GM19397 (cell line): ENCODE measurements around the gene FAM217B.

ENCODE experiments used
- ATAC-seq: cut with Tn5 transposase; IDR thresholded peaks from one replicate; pipeline ENCODE4 v1.9.1; 2021; ENCODE audit warnings: mild to moderate bottlenecking, moderate library complexity; ENCODE audit not compliant: unreplicated experiment

The FAM217B gene, protein sequence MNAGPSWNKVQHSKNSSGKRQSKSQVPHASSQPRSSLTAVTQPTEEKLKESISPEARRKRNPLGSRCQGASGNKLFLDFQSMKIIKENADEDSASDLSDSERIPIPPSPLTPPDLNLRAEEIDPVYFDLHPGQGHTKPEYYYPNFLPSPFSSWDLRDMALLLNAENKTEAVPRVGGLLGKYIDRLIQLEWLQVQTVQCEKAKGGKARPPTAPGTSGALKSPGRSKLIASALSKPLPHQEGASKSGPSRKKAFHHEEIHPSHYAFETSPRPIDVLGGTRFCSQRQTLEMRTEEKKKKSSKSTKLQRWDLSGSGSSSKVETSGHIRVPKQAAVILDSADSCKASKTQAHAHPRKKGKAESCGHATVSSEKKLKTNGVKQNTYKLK

DNA sequence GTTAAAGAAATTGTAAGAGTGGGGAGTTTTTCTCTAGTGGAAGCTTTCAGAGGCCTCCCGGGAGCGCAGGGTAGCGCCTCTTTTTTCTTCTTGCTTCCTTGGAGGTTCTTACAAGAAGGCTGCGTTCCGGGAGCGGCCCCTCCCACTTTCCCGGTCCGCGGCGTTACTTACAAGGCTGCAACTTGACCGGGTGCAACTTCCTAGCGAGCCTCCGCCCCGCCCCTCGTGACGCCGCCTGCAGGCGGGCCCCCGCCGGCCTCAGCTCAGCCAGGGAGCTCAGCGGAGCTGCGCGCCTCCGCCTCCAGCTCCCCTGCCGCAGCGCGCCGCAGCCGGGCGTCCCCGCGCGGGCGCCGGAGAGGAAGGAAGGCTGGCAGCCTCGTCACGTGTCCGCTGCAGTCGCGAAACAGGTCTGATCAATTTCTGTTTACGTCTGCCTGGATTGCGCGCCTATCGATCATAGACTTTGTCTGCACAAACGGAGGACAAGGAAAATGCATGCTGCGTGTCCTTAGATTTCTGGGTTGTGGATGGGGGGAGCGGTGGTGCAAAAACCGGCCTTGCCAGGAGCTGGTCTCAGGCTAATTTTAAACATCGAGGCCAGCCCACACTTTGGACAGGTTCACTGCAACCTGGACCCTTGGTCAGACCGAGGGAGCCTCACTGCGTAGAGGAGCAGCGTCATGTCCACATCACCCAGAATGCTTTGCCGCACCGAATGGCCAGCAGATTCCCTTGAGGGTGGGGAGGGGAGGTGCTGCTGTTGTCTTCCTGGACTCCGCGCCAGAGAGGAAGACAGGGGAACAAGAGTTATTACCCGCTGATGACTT lies at the start of gene FAM217B, which contains the start of gene PPP1R3D:
FAM217B (plus strand) TSS at position 261 of the 827 bp plus-strand sequence. CDS start 3,555 bp downstream, outside the sequence.
PPP1R3D (minus strand) TSS at position 177 of the 827 bp plus-strand sequence. CDS start 374 bp downstream, outside the sequence.
- peak; percentile 94 for ATAC-seq

DNA sequence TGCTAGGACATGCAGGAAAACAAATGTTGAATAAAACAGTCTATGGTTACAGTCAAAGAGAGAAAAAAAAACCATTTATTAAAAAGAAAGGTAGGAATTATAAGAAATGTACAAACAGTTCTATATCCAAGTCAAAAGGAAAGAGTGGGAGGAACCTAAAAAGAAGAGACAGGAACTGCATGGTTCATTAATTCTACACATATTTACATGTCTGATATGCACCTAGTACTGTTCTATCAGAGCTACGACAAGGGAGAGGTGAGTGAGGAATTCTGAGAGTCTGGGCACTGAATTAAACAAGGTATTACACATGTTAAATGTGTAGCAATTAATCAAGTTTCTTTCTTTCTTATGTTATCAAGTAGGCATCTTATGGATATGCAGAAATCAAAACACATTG lies 48.6 kb upstream of the FAM217B start:
- ATAC-seq = no peak

DNA sequence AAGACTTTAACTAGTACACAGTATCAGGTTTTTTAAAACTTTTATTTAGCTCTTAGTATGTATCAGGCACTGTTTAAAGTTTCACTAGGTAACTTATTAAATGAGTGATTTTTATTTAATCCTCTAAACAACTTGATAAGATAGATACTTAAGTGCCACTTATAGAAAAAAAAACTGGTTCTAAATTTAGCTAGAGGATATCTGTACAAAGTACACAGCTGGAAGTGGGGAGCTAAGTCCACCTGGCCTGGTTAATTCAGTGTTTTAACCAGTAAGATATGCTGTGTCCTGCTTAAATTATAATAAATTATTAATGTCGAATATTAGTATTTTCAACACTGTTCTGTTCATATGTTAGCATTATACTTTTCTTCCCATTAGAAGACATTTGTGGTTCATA lies 44.3 kb upstream of the FAM217B start:
- ATAC-seq = no peak

DNA sequence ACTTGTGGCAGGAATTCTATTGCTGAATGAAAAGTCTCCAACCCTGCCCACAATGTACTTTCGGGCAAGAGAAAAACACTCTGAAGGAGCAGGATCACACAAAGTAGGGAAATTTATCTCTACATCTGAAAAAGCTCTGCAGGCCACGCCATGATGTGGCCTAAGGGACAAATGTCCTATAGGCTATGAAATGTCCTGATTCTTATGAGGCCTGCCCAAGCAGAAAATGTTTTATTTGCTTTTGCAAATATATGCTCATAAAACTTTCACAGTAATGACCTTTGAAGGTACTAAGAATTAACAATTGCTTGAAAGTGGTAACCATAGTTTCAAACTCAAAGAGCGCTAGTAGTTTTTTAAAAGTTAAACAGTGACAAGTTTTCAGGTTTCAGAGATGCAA lies 37.7 kb upstream of the FAM217B start:
- ATAC-seq = no peak

DNA sequence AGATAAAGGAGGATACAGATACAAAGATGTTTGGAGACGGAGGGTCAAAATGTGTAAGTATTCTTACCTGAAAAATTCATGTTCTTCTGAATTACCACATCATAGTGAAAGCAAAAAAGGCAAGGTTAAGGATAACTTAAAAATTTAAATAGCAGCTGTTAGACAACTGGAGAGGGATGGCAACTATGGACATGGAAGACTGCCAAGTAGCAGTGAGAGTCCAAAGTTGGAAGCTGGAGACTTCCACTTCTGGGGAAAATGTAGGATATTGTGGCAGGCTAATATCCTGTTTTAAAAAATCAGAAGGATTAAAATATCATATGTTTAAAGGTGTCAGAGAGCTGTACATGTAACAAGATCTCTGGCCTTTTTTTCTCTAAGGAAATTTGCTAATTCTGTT lies 36.6 kb upstream of the FAM217B start:
- no peak for ATAC-seq

DNA sequence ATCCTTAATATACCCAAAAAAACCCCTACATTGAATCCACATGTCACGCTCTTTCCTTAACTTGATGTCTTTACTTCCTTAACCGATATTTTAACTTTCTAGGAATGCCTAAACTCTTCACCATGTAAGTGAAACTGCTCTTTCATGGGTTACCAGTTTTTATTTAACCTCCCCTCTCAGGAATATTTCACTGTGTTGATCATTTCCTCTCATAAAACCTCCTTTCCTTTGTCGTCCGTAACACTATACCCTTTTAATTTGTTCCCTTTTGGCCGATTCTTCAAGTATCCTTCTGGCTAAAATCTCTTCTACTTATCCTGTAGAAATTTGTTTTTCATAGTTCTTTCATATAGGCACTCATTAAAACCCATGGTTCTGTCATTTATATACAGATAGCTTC lies 31.3 kb upstream of the FAM217B start:
- no peak for ATAC-seq

DNA sequence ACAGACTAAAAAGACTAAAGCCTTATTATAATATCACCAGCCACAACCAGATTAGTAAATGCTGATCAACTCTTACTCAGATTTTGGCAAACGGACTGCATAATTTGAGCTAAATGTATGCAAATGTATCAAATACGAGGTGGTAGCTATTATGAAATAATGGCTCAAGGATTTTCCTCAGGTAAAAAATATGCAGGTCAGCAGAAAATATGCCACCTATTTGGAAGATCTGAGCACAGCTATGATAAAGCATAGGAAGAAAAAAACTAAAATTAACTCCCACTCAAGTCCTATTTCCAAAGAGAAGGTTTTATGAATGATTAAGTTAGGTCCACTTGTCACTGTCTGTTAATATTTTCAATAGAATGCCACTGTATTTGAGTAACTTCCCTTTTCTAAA lies 29.1 kb upstream of the FAM217B start:
- no peak for ATAC-seq

DNA sequence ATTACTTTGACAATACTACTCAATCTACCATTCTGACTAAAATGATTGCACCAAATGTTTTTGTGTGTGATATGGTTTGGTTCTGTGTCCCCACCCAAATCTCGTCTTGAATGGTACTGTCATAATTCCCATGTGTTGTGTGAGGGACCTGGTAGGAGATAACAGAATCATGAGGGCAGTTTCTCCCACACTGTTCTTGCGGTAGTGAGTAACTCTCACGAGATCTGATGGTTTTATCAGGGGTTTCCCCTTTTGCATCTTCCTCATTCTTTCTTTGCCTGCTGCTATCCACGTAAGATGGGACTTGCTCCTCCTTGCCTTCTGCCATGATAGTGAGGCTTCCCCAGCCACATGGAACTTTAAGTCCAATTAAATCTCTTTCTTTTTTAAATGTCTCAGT lies 27.6 kb upstream of the FAM217B start:
- ATAC-seq = no peak

DNA sequence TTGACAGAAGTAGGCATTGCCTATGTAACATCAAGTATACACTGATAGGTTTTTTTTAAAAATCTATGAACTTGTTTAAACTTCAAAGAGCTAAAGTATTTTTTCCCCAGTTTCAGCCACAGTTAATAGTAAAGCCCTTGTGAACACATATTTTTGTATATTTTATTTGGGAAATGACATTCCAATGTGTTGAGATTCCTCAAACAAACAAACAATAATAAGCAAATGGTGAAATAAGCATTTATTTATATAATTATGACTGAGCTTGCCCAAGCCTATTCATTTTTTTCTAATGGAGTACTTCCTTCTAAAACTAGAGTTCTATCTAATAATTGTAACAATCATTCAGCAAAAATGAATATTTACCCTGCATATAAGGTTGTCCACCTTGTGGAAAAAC lies 19.2 kb upstream of the FAM217B start:
- no peak for ATAC-seq

DNA sequence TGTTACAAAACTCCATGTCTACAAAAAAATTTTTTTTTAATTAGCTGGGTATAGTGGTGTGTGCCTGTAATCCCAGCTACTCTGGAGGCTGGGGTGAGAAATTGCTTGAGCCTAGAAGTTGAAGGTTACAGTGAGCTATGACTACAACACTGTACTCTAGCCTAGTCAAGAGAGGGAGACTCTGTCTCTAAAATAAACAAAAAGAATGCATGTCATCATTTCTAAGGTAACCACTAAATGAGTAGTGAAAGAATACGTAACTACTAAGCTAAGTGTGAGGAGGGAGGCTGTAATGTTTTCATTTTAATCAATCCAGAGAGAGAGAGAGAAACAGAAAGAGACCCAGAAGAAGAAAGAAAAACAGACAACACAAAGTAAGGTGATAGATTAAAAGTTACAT lies 16.7 kb upstream of the FAM217B start:
- no peak for ATAC-seq

DNA sequence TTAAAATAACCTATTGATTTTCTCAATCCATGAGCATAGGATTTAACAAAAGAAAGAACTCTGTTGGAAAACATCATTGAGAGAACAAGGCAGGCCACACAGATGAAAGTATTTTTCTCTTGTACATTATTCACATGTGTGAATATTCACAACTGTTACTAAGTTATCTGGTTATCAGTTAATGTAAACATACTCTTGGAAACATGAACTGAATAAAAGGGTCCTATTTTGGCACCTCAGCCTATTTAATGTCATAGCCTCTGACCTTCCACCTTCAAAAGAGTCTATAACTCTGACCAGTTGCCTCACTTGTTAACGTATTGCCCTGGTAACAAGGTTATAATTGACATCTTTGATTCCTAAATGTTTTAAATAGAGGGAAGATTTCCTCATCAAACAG lies 14.8 kb upstream of the FAM217B start:
- no peak for ATAC-seq

DNA sequence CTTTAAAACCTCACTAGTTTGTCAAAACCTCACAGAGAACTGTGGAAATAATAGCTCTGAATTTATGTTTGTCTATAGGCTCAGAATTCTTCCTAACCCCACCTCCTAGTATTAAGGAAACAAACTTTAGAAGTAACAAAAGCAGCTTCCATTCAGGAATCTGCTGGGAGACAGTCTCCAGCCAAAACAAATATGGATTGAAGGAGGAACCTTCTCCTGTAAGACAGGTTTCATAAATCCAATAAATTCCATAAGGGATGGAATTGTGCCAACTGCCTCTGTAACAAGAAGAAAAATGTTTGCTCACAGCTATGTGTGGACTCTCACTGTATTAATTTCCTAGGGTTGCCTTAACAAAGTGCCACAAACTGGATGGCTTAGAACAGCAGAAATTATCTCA lies 14.3 kb upstream of the FAM217B start:
- no peak for ATAC-seq

DNA sequence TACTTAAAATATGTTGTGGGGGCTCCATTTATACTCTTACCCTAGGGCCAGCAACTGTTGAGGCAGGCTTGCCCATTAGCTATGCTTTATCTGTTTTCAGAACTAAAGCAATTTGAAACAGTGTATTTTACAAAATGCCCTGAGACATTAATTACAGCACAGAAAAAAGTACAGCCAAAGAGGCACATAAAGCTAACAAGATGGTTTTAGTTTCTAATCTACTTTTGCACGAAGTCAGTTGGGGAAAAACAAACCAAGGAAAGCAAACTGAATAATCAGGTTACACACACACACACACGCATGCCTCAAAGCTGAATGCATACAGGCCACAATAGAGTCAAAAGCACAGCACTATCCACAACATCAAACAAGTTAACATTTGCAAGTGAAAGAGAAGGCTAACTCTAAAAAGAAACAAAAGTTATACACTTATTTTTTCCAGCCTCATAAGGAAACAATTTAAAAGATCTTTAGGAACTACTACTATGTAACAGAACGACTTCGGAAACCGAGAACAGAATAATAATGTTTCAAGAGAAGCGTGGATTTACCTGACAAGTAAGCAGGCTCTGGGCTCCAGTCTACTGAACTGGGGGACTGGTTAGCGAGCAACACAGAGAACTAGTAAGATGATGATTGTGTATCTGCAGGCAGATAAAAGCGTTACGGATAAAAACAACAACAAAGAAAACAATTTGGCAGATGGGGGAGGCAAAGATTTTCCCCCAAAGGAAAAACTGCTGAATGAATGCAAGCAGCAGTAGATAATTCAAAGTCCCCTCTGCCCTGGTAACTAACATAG lies 8.5 kb upstream of the FAM217B start:
- no peak for ATAC-seq

DNA sequence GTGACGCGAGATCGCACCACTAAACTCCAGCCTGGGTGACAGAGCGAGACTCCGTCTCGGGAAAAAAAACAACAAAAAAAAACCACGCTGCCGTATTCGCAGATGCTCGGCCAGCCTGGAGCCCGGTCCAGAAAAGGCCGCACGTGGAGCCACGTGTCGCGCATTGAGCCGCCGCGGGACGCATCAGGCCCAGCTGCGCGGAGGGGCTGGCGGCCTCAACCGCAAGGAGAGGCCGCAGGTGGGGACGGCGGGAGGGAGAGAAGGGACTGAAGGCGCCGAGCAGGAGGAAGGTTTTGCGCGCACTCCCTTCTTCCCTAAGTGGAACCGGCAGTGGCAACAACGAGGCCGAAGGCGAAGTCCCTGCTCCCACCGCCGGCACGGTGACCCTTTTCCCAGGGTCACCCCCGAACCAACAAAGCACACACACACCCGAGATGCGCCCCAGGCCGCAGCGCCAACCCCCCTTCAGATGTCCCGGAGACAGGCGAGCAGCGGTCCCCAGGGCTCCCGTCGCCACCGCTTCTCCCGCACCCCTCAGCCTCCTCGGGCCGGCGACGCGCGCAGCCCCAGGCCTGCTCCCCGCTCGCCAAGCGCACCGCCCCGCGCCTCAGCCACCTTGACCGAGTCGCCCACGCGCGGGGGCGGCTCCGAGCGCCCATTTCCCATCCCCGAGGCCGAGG lies 7.4 kb upstream of the FAM217B start:
- ATAC-seq = no peak

DNA sequence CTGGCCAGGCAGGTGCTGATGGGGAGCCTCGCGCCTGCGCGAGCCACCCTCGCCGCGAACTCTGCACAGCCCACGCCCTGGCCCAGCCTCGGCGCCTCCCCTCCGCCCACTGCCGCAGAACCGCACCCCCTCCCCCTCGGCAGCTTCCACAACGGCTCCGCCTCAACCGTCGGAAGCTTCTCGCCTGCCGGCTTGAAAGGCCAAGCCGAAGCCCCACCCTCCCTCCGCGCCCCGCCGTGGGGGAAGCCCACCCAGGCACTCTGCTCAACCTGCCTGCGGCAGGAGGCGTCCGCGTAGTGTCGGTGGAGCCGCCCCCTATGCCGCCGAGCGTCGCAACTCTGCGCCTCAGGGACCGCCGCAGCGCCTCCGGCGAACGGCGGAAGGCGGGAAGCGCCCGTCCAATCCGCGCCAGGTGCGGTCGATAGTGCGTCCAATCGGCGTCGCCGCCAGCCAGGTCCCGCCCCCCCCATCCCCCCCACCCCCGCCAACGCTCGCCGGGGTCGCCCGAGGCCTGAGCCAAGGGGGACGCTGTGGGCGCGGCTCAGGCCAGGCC lies 6.8 kb upstream of the FAM217B start, which contains the start of gene SYCP2:
SYCP2 (minus strand) TSS at position 342 of the 553 bp plus-strand sequence. CDS start 11,224 bp downstream, outside the sequence.
- ATAC-seq = no peak

DNA sequence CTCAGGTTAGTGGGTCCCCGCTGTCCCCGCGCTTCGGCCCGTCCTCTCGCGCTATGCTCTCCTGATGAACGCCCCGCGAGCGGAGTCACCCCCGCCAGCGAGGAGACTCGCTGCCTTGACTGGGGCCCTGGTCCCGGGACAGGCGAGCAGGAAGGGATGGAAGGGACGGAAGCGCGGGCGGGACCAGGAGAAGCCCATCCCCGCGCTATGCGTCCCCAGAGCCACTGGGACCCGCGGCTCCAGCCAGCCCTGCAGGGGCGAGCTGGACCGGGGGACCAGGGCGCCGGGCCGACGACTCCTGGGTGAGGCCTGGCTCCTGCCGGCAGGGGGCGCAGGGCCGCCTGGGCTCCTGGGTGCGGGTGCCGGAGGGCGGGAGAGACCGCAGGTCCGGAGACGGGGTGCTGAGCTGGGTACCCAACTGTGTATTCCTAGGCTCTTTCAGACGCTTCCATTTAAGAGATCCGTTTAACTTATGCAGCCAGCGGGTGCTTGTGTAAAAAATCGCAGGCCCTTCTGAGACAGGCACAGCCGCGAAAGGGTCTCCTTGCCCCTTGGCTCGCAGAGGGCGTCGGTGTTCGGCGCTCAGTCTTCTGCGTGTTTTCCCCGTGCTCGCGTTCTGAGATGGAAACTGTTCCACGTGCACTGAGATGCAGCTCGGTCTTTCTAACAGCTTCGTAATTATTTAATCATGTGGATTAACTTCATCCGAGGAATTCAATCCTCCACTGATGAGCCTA lies 6.2 kb upstream of the FAM217B start:
- peak; percentile 83 for ATAC-seq

DNA sequence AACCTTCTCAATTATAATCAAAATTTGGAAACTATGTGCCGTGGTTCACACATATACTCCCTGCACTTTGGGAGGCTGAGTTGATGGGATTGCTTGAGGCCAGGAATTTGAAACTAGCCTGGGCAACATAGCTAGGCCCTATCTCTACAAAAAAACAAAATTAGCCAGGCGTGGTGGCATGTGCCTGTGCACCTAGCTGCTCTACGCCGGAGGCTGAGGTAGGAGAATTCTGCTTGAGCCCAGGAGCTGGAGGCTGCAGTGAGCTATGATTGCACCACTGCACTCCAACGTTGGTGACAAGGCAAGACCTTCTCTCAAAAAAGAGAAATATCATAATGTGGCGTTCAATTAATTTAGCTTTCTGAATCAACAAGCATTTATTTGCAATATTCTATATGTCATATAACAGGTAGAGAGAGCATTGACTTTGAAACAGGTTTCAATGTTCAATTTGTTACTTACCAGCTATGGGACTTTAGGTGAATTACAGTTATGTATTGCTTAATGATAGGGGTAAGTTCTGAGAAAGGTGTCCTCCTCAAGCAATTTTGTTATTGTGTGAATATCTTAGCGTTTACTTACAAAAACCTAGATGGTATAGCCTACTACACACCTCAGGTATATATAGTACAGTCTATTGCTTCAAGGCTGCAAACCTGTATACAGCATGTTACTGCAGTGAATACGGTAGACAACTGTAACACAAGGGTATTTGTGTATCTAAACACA lies 4.6 kb upstream of the FAM217B start:
- ATAC-seq = no peak

DNA sequence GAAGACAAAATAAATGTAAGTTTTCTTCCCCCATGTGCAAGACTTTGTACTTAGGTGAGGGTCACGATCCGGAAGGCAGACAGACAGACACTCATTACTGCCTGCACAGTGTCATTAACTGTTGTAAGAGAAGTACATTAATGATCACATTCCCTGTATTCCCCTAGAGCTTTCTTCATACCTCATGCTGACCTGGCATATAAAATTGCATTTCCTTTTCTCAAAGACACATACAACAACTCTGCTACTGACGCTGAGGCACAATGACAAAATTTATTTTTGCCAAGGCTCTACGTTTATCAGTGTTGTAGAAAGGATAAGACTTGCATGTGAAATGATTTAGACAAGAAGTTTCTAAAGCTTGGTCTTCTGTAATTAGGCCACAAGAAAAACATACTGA lies 3.8 kb upstream of the FAM217B start:
- no peak for ATAC-seq

DNA sequence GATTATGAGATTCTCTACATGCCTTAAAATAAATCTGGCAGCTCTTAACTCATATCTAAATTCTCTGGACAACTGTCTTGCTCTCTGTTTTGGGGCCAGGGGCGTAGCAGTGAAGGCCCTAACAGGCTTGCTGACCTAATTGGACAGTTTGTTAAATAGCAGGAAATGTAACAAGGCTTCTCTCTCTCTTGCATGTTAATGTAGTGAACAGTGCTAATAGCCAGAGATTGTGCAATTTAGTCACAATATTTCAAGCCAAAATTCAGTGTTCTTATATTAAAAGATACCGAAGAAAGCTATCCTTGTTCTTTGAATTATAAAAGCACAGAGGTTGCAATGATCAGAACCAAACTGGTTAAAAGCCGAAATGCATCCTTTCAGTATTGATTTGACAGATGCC lies 3.0 kb upstream of the FAM217B start:
- no peak for ATAC-seq
